ENCODE measurements around the gene DSCAML1.
A peak's percentile ranks its signal among the peaks of the same experiment; 100 is the strongest.

- TF ChIP-seq CTCF (IDR thresholded peaks at IDR 0.05; ENCODE audit: control extremely low read depth in 1 of 3, insufficient read depth in 1 of 3, low read depth in 1 of 3, low read length in 3 of 3), result peak; percentile 92 to 94 (median 92)
- TF ChIP-seq SAP30 (IDR thresholded peaks at IDR 0.05; ENCODE audit: insufficient read depth, insufficient replicate concordance, low read length), result no peak
- TF ChIP-seq GTF2F1 (IDR thresholded peaks at IDR 0.05; ENCODE audit: borderline replicate concordance, low read depth, low read length), result no peak
- no peak for TF ChIP-seq EZH2 (IDR thresholded peaks at IDR 0.05; ENCODE audit: low read depth, low read length, severe bottlenecking)
- TF ChIP-seq SP2 (IDR thresholded peaks at IDR 0.05; ENCODE audit: low read length), result no peak
- no peak for TF ChIP-seq ZNF274 (IDR thresholded peaks at IDR 0.05; ENCODE audit: borderline replicate concordance, extremely low read depth, low read length)
These were observed 46.9 kb upstream of the DSCAML1 start for GRCh38 chr11:117843666-117844484.

Data from H1 (cell line).